ENCODE results near the gene VWA5B1. TPM values are rescaled to one million over a fixed set of nuclear protein-coding genes. Genes with fewer than 3 reads are reported as not detected.

The VWA5B1 gene
- total and polyA plus RNA-seq, 2 of the 8 experiments (the other 6 are each of a cell fraction or from before 2014, with no cell fraction given) = 0.54 to 2.3 TPM

DNA sequence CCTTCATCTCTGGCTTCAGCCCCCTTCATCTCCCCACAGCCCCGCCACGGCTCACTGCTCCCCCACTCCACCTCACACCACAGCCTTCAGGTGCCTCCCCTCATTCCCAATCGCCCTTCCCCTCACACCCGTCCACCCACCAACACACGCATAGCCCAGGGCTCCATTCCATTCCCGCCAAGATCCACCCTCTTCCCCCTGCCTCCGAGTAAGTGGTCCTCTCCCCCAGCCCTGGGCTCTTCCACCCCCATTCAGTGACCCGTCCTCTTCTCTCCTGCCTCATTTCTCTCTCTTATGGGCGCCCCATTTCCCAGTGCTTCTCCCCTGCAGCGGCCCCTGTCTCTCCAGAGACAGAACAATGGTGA lies 53.2 kb downstream of the VWA5B1 start:
- Histone ChIP-seq H2AK5ac (ENCODE audit: low read depth, low read length) (no peak overlapping the region), H3K27me3 (replicated peaks in 1 of 4; ENCODE audit: control insufficient read depth in 3 of 4, extremely low read depth in 1 of 4, insufficient read depth in 3 of 4, low read length in 3 of 4) (peaks cover 6 to 10% (median 9%) of the 10 kb centered on the region in 4 experiments; a peak in 6 of 7 replicates), H3K4me2 (ENCODE audit: insufficient read depth in 1 of 2, low read depth in 2 of 2, low read length in 2 of 2) (peak overlapping the region; percentile 93), H3K27ac (ENCODE audit: low read depth, low read length) (peak overlapping the region; percentile 14; the same call in 1 of the 2 replicates), H3K9me3 (ENCODE audit: insufficient read depth in 2 of 2, low read depth in 1 of 2, low read length in 1 of 2) (no peaks in the 10 kb centered on the region), H3K14ac (ENCODE audit: insufficient read length) (no peak overlapping the region), H2BK12ac (ENCODE audit: low read depth, low read length) (peak overlapping the region; percentile 63; the same call in 1 of the 2 replicates), H2BK5ac (ENCODE audit: low read depth, low read length) (peak overlapping the region; percentile 92; the same call in 1 of the 2 replicates), H3K79me2 (ENCODE audit: control insufficient read depth in 1 of 2, insufficient read depth in 2 of 2, low read length in 2 of 2) (no peaks in the 10 kb centered on the region), H4K5ac (ENCODE audit: insufficient read length, low read depth, low read length) (peak overlapping the region; percentile 73), H4K8ac (ENCODE audit: extremely low read depth, insufficient read depth, low read length) (peak overlapping the region; percentile 71; the same call in 1 of the 2 replicates), H4K20me1 (replicated peaks in 1 of 2; ENCODE audit: control insufficient read depth in 1 of 2, insufficient read depth in 2 of 2, low read length in 2 of 2) (peaks cover 0 to 2% of the 10 kb centered on the region in 2 experiments), H3K9ac (replicated peaks in 1 of 4; ENCODE audit: extremely low read depth in 1 of 4, low read depth in 3 of 4, low read length in 3 of 4) (peak overlapping the region in 2 of 4 experiments; percentile 8 to 9; a peak in 2 of 7 replicates), H3K4ac (replicated peaks; ENCODE audit: insufficient read length, low read depth, low read length) (peak overlapping the region; percentile 44), H3K56ac (replicated peaks; ENCODE audit: insufficient read length, low read depth, low read length) (no peak overlapping the region), H3K23me2 (ENCODE audit: low read depth, low read length) (peaks cover 9% of the 10 kb centered on the region; the same call in 1 of the 2 replicates), H3K36me3 (ENCODE audit: control insufficient read depth in 2 of 4, insufficient read depth in 4 of 4, low read length in 3 of 4) (no peaks in the 10 kb centered on the region), H3K23ac (ENCODE audit: insufficient read length) (no peak overlapping the region), H2BK120ac (replicated peaks; ENCODE audit: low read depth, low read length) (no peak overlapping the region), H2BK15ac (ENCODE audit: low read length) (peak overlapping the region; percentile 92), H3K79me1 (ENCODE audit: low read depth, low read length) (no peaks in the 10 kb centered on the region), H4K91ac (replicated peaks; ENCODE audit: insufficient read length, low read length) (peak overlapping the region; percentile 75), H3K18ac (ENCODE audit: extremely low read depth, low read length) (peak overlapping the region; percentile 83), H2BK20ac (ENCODE audit: low read length) (no peak overlapping the region), H3K4me3 (ENCODE audit: extremely low read depth in 1 of 4, insufficient read depth in 2 of 4, low read depth in 3 of 4, low read length in 4 of 4) (peak overlapping the region; percentile 35 to 61 (median 48)), H3K4me1 (replicated peaks in 1 of 4; ENCODE audit: control insufficient read depth in 3 of 4, insufficient read depth in 4 of 4, low read length in 3 of 4) (peaks cover 2 to 18% (median 8%) of the 10 kb centered on the region in 4 experiments; a peak in 5 of 7 replicates), H2AFZ (ENCODE audit: low read length) (peak overlapping the region; percentile 89; the same call in 1 of the 2 replicates)
- FAIRE-seq = no peak
- ChIA-PET POLR2A (ENCODE audit: partially characterized antibody) (no interaction called here), CTCF (ENCODE audit: partially characterized antibody) (interaction anchor here (0.6 to 1.4 kb wide), 3 partner anchors 33 to 244 kb away, joined by 3 to 5 read pairs (median 4); no protein-coding TSS in a partner anchor)
- WGBS, 2 experiments (ENCODE audit: extremely low coverage in 1 of 2, insufficient coverage in 1 of 2, insufficient read length in 1 of 2, insufficient replicate concordance in 2 of 2, low coverage in 1 of 2, low lambda C conversion rate in 2 of 2, missing lambda C conversion rate in 1 of 2) = 28% methylated on average over 8 of the region's 10 CpGs; no CpG with 5 or more reads in 1 of the 2 experiments
- DNase-seq (ENCODE audit: low read depth in 1 of 2, low spot score in 2 of 2) = no peak
- TF ChIP-seq CBX5 (IDR thresholded peaks at IDR 0.05; ENCODE audit: low read depth, low read length) (no peak), POLR2AphosphoS5 (IDR thresholded peaks at IDR 0.05; ENCODE audit: low read depth, low read length) (no peak), PHF8 (conservative IDR thresholded peaks at IDR 0.05; ENCODE audit: low read depth, low read length) (0 out of 2 replicates have a peak, but pooled peaks have one; percentile 12), HDAC6 (IDR thresholded peaks at IDR 0.05; ENCODE audit: low read depth, low read length) (no peak), SIX5 (IDR thresholded peaks at IDR 0.05; ENCODE audit: low read depth, low read length) (no peak), KDM4A (IDR thresholded peaks at IDR 0.05; ENCODE audit: low read depth, low read length, severe bottlenecking) (peak; percentile 18), TAF7 (optimal IDR thresholded peaks at IDR 0.05; ENCODE audit: borderline replicate concordance, low read depth, low read length) (no peak), ZNF274 (IDR thresholded peaks at IDR 0.05; ENCODE audit: borderline replicate concordance, extremely low read depth, low read length) (no peak), SAP30 (IDR thresholded peaks at IDR 0.05; ENCODE audit: insufficient read depth, insufficient replicate concordance, low read length) (no peak), EGR1 (IDR thresholded peaks at IDR 0.05; ENCODE audit: borderline replicate concordance, low read depth, low read length) (no peak)
- TF ChIP-seq, protein P1, sequence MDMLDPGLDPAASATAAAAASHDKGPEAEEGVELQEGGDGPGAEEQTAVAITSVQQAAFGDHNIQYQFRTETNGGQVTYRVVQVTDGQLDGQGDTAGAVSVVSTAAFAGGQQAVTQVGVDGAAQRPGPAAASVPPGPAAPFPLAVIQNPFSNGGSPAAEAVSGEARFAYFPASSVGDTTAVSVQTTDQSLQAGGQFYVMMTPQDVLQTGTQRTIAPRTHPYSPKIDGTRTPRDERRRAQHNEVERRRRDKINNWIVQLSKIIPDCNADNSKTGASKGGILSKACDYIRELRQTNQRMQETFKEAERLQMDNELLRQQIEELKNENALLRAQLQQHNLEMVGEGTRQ (IDR thresholded peaks at IDR 0.05; ENCODE audit: low read length) = no peak

All from H1 (cell line).